ENCODE data around the gene TRIM56. TPM values are rescaled to one million over a fixed set of nuclear protein-coding genes. Genes with fewer than 3 reads are reported as not detected.
"Not testable (repeated sequence)": the region's sequence is repeated elsewhere in the genome, so short reads cannot be mapped to it uniquely, and the experiment has no call there.

Gene TRIM56
- total RNA-seq, 3 donors from 2014 or later, result 47.9 to 55.3 (median 53.9) TPM

DNA sequence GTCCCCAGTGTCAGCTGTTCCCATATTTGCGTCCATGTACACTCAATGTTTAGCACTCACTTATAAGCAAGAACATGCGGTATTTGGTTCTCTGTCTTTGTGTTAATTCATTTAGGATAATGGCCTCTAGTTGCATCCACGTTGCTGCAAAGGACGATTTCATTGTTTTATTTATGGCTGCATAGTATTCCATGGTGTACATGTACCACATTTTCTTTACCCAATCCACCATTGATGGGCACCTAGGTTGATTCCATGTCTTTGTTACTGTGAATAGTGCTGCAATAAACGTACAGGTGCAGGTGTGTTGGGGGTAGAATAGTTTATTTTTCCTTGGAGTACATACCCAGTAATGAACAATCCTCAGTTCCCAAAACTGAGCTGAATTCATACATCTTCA is 24.3 kb upstream of the TRIM56 start:
- intact Hi-C loops (cut with DNase I, micrococcal nuclease), result no loop called here
- TF ChIP-seq CTCF (IDR thresholded peaks at IDR 0.05), result no peak

GRCh38 chr7:101064176-101064550 is 21.1 kb upstream of the TRIM56 start:
- intact Hi-C loops (cut with DNase I, micrococcal nuclease); H3K4me3 ChIP-seq: not testable (repeated sequence)

More for the DNA sequence above, 24.3 kb upstream of the TRIM56 start:
- no peak for DNase-seq
- Histone ChIP-seq H3K9me3 (no peaks in the 10 kb centered on the region), H3K36me3 (ENCODE audit: low read depth) (no peaks in the 10 kb centered on the region), H3K4me3 (no peak overlapping the region), H3K4me1 (ENCODE audit: low read depth) (no peaks in the 10 kb centered on the region)
- no peak for ATAC-seq

DNA sequence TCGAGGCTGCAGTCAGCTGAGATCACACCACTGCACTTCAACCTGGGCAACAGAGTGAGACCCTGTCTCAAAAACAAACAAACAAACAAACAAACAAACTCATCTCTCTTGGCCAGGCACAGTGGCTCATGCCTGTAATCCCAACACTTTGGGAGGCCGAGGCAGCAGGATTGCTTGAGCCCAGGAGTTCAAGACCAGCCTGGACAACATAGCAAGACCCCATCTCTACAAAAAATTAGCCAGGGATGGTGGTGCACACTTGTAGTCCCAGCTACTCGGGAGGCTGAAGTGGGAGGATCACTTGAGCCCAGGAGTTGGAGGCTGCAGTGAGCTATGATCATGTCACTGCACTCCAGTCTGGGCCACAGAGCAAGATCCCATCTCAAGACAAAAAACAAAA is 20.1 kb upstream of the TRIM56 start:
- H3K4me1 ChIP-seq (ENCODE audit: low read depth); H3K4me3 ChIP-seq; ATAC-seq; H3K9me3 ChIP-seq; H3K36me3 ChIP-seq (ENCODE audit: low read depth); intact Hi-C loops (cut with DNase I, micrococcal nuclease); DNase-seq: not testable (repeated sequence)

More at GRCh38 chr7:101064176-101064550, 21.1 kb upstream of the TRIM56 start:
- H3K4me1 ChIP-seq (ENCODE audit: low read depth); DNase-seq; H3K9me3 ChIP-seq; H3K36me3 ChIP-seq (ENCODE audit: low read depth); ATAC-seq: not testable (repeated sequence)

DNA sequence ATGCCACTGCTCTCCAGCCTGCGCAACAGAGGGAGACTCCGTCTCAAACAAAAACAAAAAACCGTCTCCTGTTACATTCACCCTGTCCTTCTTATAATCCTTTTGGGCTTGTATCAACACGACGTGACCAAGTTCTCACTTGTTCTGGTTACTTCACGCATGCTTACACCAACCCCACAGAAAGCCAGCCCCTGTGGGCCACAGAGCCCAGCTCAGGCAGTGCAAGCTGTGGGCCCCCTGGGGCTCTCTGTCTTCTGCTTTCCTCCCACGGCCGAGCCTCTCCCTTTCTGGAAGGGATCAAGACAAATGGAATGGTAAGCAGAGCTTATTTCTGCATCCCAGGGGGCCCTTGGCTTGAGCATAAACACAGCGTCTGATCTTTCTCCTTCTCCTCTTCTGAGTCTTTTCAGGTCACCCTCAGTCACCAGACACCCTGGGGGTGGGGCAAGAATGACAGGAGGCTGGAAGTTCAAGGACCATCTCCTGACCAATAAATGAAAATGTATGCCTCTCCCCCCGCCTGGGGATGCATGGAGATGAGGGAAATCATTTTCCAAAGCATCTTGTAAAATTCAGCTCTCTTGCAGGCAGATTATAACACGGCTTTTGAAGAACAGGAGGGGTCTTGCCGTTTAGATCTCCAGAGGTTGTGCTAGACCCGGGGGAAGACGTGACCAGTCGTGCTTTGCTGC is 19.0 kb upstream of the TRIM56 start:
- Histone ChIP-seq H3K4me1 (ENCODE audit: low read depth) (no peaks in the 10 kb centered on the region), H3K36me3 (ENCODE audit: low read depth) (no peaks in the 10 kb centered on the region), H3K9me3 (no peaks in the 10 kb centered on the region), H3K4me3 (no peak overlapping the region)
- no peak for TF ChIP-seq CTCF (IDR thresholded peaks at IDR 0.05)
- ATAC-seq (no peak), DNase-seq (no peak)
- intact Hi-C loops (cut with DNase I, micrococcal nuclease), result no loop called here

DNA sequence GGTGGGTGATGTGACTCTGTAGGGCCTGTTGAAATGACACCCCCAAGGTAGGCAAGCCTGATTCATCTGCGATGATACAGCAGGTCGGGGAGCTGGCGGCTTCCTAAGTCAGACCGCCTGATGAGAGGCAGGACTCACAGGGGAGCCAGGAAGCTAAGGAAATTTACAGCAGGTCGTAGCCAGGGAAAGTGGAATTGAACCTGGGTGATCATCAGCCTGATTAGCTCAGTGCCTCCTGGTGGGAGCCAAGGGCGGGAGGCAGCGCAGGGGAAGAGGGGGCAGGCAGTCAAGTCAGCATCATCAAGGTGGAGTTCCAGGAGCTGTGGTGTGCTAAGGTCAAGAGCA is 18.5 kb upstream of the TRIM56 start:
- DNase-seq (no peak), ATAC-seq (no peak)
- no peaks in the 10 kb centered on the region for H3K9me3 ChIP-seq
- H3K4me3 ChIP-seq, result no peak overlapping the region
- TF ChIP-seq CTCF (IDR thresholded peaks at IDR 0.05), result no peak
- no peaks in the 10 kb centered on the region for H3K4me1 ChIP-seq (ENCODE audit: low read depth)
- H3K36me3 ChIP-seq (ENCODE audit: low read depth), result no peaks in the 10 kb centered on the region
- intact Hi-C loops (cut with DNase I, micrococcal nuclease), result no loop called here

DNA sequence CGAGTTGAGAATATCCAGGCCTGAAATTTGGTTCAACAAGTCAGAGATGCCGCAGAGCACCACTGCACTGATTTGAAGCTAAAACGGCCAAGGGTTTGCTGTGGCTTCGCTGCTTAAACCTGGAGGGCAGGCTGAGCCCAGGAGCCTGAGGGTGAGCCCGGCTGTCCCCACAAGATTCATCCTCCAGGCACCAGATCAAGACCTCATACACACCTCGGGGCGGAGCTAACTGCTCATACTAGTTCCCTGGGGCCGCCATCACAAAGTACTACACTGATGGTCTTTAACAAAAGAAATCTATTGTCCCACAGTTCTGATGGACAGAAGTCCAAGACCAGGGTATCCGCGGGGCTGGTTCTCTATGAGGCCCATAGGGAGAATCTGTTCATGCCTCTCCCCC is 16.9 kb upstream of the TRIM56 start:
- Histone ChIP-seq H3K9me3 (no peaks in the 10 kb centered on the region), H3K4me3 (no peak overlapping the region), H3K36me3 (ENCODE audit: low read depth) (no peaks in the 10 kb centered on the region), H3K4me1 (ENCODE audit: low read depth) (no peaks in the 10 kb centered on the region)
- intact Hi-C loops (cut with DNase I, micrococcal nuclease), result no loop called here
- no peak for DNase-seq
- TF ChIP-seq CTCF (IDR thresholded peaks at IDR 0.05), result no peak
- ATAC-seq, result no peak

GRCh38 chr7:101071362-101072104 is 13.7 kb upstream of the TRIM56 start:
- H3K4me3 ChIP-seq; DNase-seq; H3K36me3 ChIP-seq (ENCODE audit: low read depth); H3K9me3 ChIP-seq; H3K4me1 ChIP-seq (ENCODE audit: low read depth); intact Hi-C loops (cut with DNase I, micrococcal nuclease); ATAC-seq: not testable (repeated sequence)

Measured in mucosa of descending colon (tissue), 3 donors.